Endothelial cell of umbilical vein (primary cell): ENCODE data around the gene RBM17. TPM values are rescaled to one million over a fixed set of nuclear protein-coding genes. Genes with fewer than 3 reads are reported as not detected.
A peak's percentile ranks its signal among the peaks of the same experiment; 100 is the strongest.

ENCODE experiments used
- BruUV-seq: library from RNA; stranded (reverse); fragments of 400-500 nt; replicated peaks from 2 replicates; lab custom pipeline; 2021; lab: Mats Ljungman, UMichigan
- CTCF ChIA-PET: fragments of 300-600, 350-600 bp; sonication (Branson Sonifier 250); formaldehyde crosslinking; loops from one replicate; lab custom pipeline; 2021; ENCODE audit warnings: antibody characterized with exemption, inconsistent platforms; lab: Charles Lee
- POLR2A ChIA-PET: fragments of 300-600, 350-600 bp; sonication (Branson Sonifier 250); formaldehyde crosslinking; loops from one replicate; lab custom pipeline; 2021; ENCODE audit warnings: antibody characterized with exemption, inconsistent platforms; lab: Charles Lee
- DNase-seq: peaks from one replicate; pipeline ENCODE4 v3.0.0-alpha.2; 2011; ENCODE audit warnings: low read depth, low spot score
- FAIRE-seq: peaks from 2 replicates; lab custom pipeline; 2011; peaks lifted over from hg19 to GRCh38; lab: Jason Lieb, UNC
- H2AFZ ChIP-seq: 2 replicates; pipeline ENCODE4 v1.6.0; 2012; ENCODE audit warnings: low read depth, low read length, control low read depth, inconsistent platforms
- H3K27ac ChIP-seq: 2 replicates; pipeline ENCODE4 v1.5.1; 2011; ENCODE audit warnings: low read depth, mild to moderate bottlenecking, control low read depth, low read length, moderate library complexity; ENCODE audit not compliant: insufficient read depth
- H3K27me3 ChIP-seq, 2 experiments: 2 replicates each; pipeline versions ENCODE4 v1.6.0 to v1.6.1; 2011; ENCODE audit warnings: low read length in 2 of 2, mixed read lengths in 1 of 2; ENCODE audit not compliant: control insufficient read depth in 2 of 2, insufficient read depth in 2 of 2
- H3K36me3 ChIP-seq, 2 experiments: 2 replicates in 1 of 2; 3 replicates in 1 of 2; pipeline ENCODE4 v1.5.1; 2011; ENCODE audit warnings: low read length in 2 of 2, mild to moderate bottlenecking in 1 of 2, moderate library complexity in 1 of 2; ENCODE audit not compliant: control insufficient read depth in 2 of 2, insufficient read depth in 2 of 2; ENCODE audit errors: extremely low read depth in 1 of 2
- H3K4me1 ChIP-seq: 3 replicates; pipeline ENCODE4 v1.5.1; 2011; ENCODE audit warnings: mild to moderate bottlenecking, low read length; ENCODE audit not compliant: control insufficient read depth, insufficient read depth; ENCODE audit errors: extremely low read depth
- H3K4me2 ChIP-seq: 2 replicates; pipeline ENCODE4 v1.6.1; 2011; ENCODE audit warnings: low read length, control low read depth, mixed read lengths; ENCODE audit not compliant: insufficient read depth
- H3K4me3 ChIP-seq, 3 experiments: fragments of 200-600 bp in 1 of 3; sonication (generic), shearing (Covaris generic) in 1 of 3; replicated peaks in 1 of 3; 2 replicates each; pipeline ENCODE4 v1.5.1; 2011 to 2016; ENCODE audit warnings: control low read depth in 3 of 3, low read length in 3 of 3, mild to moderate bottlenecking in 2 of 3, inconsistent platforms in 1 of 3, low read depth in 1 of 3, moderate library complexity in 1 of 3; ENCODE audit not compliant: insufficient read depth in 1 of 3
- H3K79me2 ChIP-seq: 2 replicates; pipeline ENCODE4 v1.6.0; 2012; ENCODE audit warnings: low read length, inconsistent platforms; ENCODE audit not compliant: control insufficient read depth, insufficient read depth
- H3K9ac ChIP-seq: replicated peaks from 2 replicates; pipeline ENCODE3; 2011; ENCODE audit warnings: low read length, control low read depth; ENCODE audit not compliant: insufficient read depth; ENCODE audit errors: extremely low read depth
- H3K9me1 ChIP-seq: replicated peaks from 3 replicates; pipeline ENCODE4 v1.6.0; 2011; ENCODE audit warnings: mild to moderate bottlenecking, low read length; ENCODE audit not compliant: control insufficient read depth, insufficient read depth; ENCODE audit errors: extremely low read depth
- H3K9me3 ChIP-seq: replicated peaks from 2 replicates; pipeline ENCODE4 v1.5.1; 2012; ENCODE audit warnings: low read length, inconsistent platforms; ENCODE audit not compliant: control insufficient read depth, insufficient read depth
- H4K20me1 ChIP-seq: replicated peaks from 2 replicates; pipeline ENCODE3; 2011; ENCODE audit warnings: mild to moderate bottlenecking, low read length; ENCODE audit not compliant: control insufficient read depth, insufficient read depth; ENCODE audit errors: extremely low read depth
- CTCF ChIP-seq, 2 donors: IDR thresholded peaks; 1 replicate in 1 of 2; 2 replicates in 1 of 2; pipeline ENCODE4 v1.5.1; 2011; ENCODE audit warnings: low read length in 2 of 2, mild to moderate bottlenecking in 2 of 2, moderate library complexity in 2 of 2, control low read depth in 1 of 2, inconsistent platforms in 1 of 2, low read depth in 1 of 2; ENCODE audit not compliant: insufficient read depth in 1 of 2; ENCODE audit errors: extremely low read depth in 1 of 2
- EZH2 ChIP-seq: IDR thresholded peaks from 2 replicates; pipeline ENCODE4 v1.6.1; 2012; ENCODE audit warnings: borderline replicate concordance, low read depth, mild to moderate bottlenecking, moderate library complexity, low read length, inconsistent platforms; ENCODE audit not compliant: severe bottlenecking
- GATA2 ChIP-seq: IDR thresholded peaks from 2 replicates; pipeline ENCODE4 v1.7.0; 2011; ENCODE audit warnings: low read depth, mild to moderate bottlenecking, moderate library complexity, mixed read lengths, low read length; ENCODE audit not compliant: insufficient read length, insufficient read depth
- MAX ChIP-seq: IDR thresholded peaks from 2 replicates; pipeline ENCODE4 v1.6.1; 2011; ENCODE audit not compliant: insufficient read depth, insufficient read length
- MYC ChIP-seq: IDR thresholded peaks from one replicate; pipeline ENCODE4 v1.6.1; 2011; ENCODE audit warnings: mild to moderate bottlenecking, low read depth, low read length
- POLR2A ChIP-seq: IDR thresholded peaks from 2 replicates; pipeline ENCODE4 v1.6.1; 2012; ENCODE audit warnings: low read depth, mild to moderate bottlenecking, control low read depth, low read length
- POLR2AphosphoS5 ChIP-seq: IDR thresholded peaks from 2 replicates; pipeline ENCODE4 v1.6.1; 2012; ENCODE audit warnings: low read depth, mild to moderate bottlenecking, control low read depth, low read length, moderate library complexity; ENCODE audit not compliant: insufficient read depth
- dilution Hi-C: fragments of 300-500 bp; cut with MboI; formaldehyde crosslinking; loops from one replicate; pipeline ENCODE4 v1.15.0; 2019; ENCODE audit warnings: low sequenced_read_pairs; ENCODE audit not compliant: extremely low pct_ligation_motif_present
- intact Hi-C: fragments of 100-400 bp; cut with micrococcal nuclease; formaldehyde crosslinking; loops from one replicate; pipeline ENCODE4 v1.10.0; 2022
- polyA plus RNA-seq, 4 experiments: library from polyadenylated mRNA; depleted of rRNA in 3 of 4; stranded (reverse) in 3 of 4; unstranded in 1 of 4; fragments of >200 nt; gene quantifications; 2 replicates each; pipeline versions ENCODE4 v1.2.1 to v1.2.3, GENCODE V29; 2011 to 2012; ENCODE audit warnings: missing spikeins in 1 of 4
- total RNA-seq: library from RNA; stranded (reverse); gene quantifications from 2 replicates; pipeline ENCODE4 v1.2.3, GENCODE V29; 2021

RBM17 gene
- total and polyA plus RNA-seq, 2 donors (not counting 3 experiments of a cell fraction or from before 2014, with no cell fraction given) = 23.1 to 148 TPM

DNA sequence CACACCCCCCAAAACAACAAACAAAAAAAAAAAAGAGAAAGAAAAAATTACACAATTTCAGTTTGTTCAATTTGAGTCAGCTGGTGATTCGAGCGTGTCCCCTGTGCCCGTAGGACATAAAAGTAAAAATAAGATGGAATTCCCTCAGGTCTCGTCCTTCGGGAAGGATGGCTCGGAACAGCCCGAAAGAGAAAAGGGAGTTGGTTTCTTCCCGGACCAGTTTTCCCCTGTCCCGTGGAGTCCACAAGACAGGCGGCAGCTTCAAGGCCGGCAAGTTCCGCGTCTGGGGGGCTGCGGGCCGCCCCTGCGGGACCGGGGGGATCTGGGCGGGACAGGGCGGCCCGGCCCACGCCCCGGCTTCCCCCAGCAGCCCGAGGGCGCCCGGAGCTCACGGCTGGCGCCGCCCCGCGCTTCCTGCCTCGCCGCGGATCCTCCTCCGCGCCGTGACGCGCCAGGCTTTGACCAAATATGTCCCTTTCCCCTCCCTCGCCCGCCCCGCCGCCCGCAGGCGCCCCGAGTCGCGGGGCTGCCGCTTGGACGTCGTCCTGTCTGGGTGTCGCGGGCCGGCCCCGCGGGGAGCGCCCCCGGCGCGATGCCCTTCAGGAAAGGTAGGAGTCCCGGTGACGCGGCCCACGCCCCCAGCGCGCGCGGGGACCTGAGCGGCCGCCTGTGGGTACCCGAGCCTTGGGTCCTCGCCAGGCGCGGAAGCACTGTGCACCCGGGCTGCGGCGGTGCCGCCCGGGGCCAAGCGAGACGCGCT, 55.8 kb downstream of the RBM17 start:
- Histone ChIP-seq H3K9ac (peak overlapping the region; percentile 95), H3K4me2 (peak overlapping the region; percentile 88), H3K4me3 (peak overlapping the region; percentile 65 to 84 (median 81)), H3K27me3 (no peaks in the 10 kb centered on the region), H3K79me2 (peaks cover 29% of the 10 kb centered on the region), H4K20me1 (no peaks in the 10 kb centered on the region), H3K9me3 (no peaks in the 10 kb centered on the region), H3K27ac (peak overlapping the region; percentile 90), H3K36me3 (no peaks in the 10 kb centered on the region), H3K9me1 (no peaks in the 10 kb centered on the region), H3K4me1 (peaks cover 10% of the 10 kb centered on the region), H2AFZ (peak overlapping the region; percentile 91)
- FAIRE-seq (peak; percentile 92), DNase-seq (peak; percentile 84)
- intact Hi-C loops = loop anchor here (1.0 to 2.0 kb wide), 4 partner anchors 13 to 58 kb away; partner anchors contain the start of gene PFKFB3
- BruUV-seq = no TSS peak
- dilution Hi-C loops = no loop called here
- ChIA-PET CTCF (interaction anchor here (0.9 to 2.6 kb wide), 8 partner anchors 9 to 257 kb away, joined by 3 to 22 read pairs (median 4); partner anchors contain the start of genes PFKFB3 and RBM17), POLR2A (interaction anchor here (0.6 to 1.4 kb wide), 5 partner anchors 10 to 1266 kb away, joined by 3 to 11 read pairs (median 4); partner anchors contain the start of genes PFKFB3 and SFMBT2)
- TF ChIP-seq POLR2AphosphoS5 (peak; percentile 65), GATA2 (no peak), POLR2A (peak; percentile 82)

GRCh38 chr10:6145166-6145987, 56.5 kb downstream of the RBM17 start:
- CTCF ChIA-PET = interaction anchor here (1.0 to 2.6 kb wide), 8 partner anchors 9 to 256 kb away, joined by 3 to 22 read pairs (median 4); partner anchors contain the start of genes PFKFB3 and RBM17
- H3K9ac ChIP-seq = peak overlapping the region; percentile 95
- intact Hi-C loops (loop anchor here (1.0 to 2.0 kb wide), 2 partner anchors 12 to 57 kb away; partner anchors contain the start of gene PFKFB3), dilution Hi-C loops (no loop called here)
- TF ChIP-seq POLR2AphosphoS5 (no peak), POLR2A (no peak), MYC (no peak), EZH2 (no peak), CTCF (IDR thresholded peaks at IDR 0.05; ENCODE audit: extremely low read depth in 1 of 2, insufficient read depth in 1 of 2, low read depth in 1 of 2, low read length in 2 of 2) (no peak), MAX (no peak), GATA2 (no peak)
- no peaks in the 10 kb centered on the region for H3K36me3 ChIP-seq
- no peaks in the 10 kb centered on the region for H4K20me1 ChIP-seq
- peak overlapping the region; percentile 48 for H2AFZ ChIP-seq
- no peaks in the 10 kb centered on the region for H3K9me3 ChIP-seq
- TSS peak; percentile 23 for BruUV-seq
- H3K4me1 ChIP-seq = peaks cover 9% of the 10 kb centered on the region
- no peak for FAIRE-seq
- POLR2A ChIA-PET = interaction anchor here (1.0 to 1.4 kb wide), 2 partner anchors 26 to 57 kb away, joined by 3 to 11 read pairs; partner anchors contain the start of gene PFKFB3
- no peaks in the 10 kb centered on the region for H3K9me1 ChIP-seq
- peak overlapping the region; percentile 48 to 81 (median 65) for H3K4me3 ChIP-seq
- H3K27ac ChIP-seq = peak overlapping the region; percentile 90
- peak overlapping the region; percentile 88 for H3K4me2 ChIP-seq
- H3K27me3 ChIP-seq = no peaks in the 10 kb centered on the region
- peak; percentile 25 for DNase-seq
- peaks cover 35% of the 10 kb centered on the region for H3K79me2 ChIP-seq
